ENCODE results near the gene SLC1A5.

DNA sequence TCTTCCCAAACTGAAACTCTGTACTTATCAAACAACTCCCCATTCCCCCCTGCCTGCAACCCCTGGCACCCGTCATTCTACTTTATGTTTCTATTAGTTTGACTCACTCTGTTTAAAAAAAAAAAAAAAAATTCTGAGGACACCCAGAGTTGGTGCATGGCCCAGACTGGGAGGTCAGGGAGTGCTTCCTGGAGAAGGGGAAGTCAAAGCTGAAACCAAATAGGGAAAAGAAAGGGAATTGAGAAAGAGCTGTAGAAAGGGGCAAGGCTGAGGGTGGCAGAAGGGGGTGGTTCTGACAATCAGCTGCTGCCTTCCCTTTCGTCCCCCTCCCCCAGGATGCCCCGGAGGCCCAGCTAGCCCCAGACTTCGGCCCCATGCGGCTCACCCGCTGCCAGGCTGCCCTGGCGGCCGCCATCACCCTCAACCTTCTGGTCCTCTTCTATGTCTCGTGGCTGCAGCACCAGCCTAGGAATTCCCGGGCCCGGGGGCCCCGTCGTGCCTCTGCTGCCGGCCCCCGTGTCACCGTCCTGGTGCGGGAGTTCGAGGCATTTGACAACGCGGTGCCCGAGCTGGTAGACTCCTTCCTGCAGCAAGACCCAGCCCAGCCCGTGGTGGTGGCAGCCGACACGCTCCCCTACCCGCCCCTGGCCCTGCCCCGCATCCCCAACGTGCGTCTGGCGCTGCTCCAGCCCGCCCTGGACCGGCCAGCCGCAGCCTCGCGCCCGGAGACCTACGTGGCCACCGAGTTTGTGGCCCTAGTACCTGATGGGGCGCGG is 33.1 kb downstream of the SLC1A5 start:
- TF ChIP-seq TCF7L2 (IDR thresholded peaks at IDR 0.05; ENCODE audit: low read depth, low read length) (no peak), POLR2AphosphoS5 (IDR thresholded peaks at IDR 0.05; ENCODE audit: low read depth, low read length) (no peak), SIN3A (IDR thresholded peaks at IDR 0.05; ENCODE audit: borderline replicate concordance, insufficient read depth, low read depth, low read length) (no peak)
- TF ChIP-seq, protein P1, sequence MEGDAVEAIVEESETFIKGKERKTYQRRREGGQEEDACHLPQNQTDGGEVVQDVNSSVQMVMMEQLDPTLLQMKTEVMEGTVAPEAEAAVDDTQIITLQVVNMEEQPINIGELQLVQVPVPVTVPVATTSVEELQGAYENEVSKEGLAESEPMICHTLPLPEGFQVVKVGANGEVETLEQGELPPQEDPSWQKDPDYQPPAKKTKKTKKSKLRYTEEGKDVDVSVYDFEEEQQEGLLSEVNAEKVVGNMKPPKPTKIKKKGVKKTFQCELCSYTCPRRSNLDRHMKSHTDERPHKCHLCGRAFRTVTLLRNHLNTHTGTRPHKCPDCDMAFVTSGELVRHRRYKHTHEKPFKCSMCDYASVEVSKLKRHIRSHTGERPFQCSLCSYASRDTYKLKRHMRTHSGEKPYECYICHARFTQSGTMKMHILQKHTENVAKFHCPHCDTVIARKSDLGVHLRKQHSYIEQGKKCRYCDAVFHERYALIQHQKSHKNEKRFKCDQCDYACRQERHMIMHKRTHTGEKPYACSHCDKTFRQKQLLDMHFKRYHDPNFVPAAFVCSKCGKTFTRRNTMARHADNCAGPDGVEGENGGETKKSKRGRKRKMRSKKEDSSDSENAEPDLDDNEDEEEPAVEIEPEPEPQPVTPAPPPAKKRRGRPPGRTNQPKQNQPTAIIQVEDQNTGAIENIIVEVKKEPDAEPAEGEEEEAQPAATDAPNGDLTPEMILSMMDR (IDR thresholded peaks at IDR 0.05), result no peak
- TF ChIP-seq, protein P2, sequence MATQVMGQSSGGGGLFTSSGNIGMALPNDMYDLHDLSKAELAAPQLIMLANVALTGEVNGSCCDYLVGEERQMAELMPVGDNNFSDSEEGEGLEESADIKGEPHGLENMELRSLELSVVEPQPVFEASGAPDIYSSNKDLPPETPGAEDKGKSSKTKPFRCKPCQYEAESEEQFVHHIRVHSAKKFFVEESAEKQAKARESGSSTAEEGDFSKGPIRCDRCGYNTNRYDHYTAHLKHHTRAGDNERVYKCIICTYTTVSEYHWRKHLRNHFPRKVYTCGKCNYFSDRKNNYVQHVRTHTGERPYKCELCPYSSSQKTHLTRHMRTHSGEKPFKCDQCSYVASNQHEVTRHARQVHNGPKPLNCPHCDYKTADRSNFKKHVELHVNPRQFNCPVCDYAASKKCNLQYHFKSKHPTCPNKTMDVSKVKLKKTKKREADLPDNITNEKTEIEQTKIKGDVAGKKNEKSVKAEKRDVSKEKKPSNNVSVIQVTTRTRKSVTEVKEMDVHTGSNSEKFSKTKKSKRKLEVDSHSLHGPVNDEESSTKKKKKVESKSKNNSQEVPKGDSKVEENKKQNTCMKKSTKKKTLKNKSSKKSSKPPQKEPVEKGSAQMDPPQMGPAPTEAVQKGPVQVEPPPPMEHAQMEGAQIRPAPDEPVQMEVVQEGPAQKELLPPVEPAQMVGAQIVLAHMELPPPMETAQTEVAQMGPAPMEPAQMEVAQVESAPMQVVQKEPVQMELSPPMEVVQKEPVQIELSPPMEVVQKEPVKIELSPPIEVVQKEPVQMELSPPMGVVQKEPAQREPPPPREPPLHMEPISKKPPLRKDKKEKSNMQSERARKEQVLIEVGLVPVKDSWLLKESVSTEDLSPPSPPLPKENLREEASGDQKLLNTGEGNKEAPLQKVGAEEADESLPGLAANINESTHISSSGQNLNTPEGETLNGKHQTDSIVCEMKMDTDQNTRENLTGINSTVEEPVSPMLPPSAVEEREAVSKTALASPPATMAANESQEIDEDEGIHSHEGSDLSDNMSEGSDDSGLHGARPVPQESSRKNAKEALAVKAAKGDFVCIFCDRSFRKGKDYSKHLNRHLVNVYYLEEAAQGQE (IDR thresholded peaks at IDR 0.05; ENCODE audit: insufficient read depth in 1 of 2, low read depth in 2 of 2, low read length in 1 of 2), result no peak

All from Panc1 (cell line).